ENCODE data around the gene BRSK1.
A peak's percentile ranks its signal among the peaks of the same experiment; 100 is the strongest.

Gene BRSK1

DNA sequence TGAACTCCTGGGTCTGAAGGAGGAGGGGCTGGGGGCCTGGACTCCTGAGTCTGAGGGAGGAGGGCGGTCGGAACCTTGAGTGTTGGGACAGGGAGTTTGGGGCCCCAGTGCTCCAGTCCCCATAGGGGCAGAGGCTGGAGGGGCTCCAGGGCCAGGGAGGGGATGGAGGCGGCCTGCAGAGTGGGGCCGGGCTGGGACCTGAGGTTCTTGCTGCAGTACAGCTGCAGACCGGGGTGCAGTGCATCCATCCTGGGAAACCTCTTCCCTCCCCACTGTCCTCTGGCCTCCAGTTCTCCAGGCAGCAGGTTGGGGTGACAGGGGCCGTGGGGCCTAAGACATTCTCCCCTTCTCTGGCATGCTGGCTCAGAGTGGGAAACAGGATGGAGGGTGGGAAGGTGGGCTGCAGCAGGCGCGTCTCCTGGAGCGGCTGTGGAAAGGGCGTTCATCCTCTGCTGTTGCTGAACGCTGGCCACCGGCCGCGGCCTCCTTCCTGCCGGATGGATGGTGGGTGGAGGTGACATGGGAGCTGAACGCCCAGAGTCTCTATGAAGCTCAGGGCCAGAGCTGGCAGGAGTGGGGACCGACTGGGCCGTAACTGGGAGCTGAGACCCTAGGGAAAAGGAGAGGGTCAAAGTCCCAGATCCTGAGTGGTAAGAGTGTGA is 1.6 kb downstream of the BRSK1 start:
- TF ChIP-seq, protein P1, sequence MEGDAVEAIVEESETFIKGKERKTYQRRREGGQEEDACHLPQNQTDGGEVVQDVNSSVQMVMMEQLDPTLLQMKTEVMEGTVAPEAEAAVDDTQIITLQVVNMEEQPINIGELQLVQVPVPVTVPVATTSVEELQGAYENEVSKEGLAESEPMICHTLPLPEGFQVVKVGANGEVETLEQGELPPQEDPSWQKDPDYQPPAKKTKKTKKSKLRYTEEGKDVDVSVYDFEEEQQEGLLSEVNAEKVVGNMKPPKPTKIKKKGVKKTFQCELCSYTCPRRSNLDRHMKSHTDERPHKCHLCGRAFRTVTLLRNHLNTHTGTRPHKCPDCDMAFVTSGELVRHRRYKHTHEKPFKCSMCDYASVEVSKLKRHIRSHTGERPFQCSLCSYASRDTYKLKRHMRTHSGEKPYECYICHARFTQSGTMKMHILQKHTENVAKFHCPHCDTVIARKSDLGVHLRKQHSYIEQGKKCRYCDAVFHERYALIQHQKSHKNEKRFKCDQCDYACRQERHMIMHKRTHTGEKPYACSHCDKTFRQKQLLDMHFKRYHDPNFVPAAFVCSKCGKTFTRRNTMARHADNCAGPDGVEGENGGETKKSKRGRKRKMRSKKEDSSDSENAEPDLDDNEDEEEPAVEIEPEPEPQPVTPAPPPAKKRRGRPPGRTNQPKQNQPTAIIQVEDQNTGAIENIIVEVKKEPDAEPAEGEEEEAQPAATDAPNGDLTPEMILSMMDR (conservative IDR thresholded peaks at IDR 0.05; ENCODE audit: low read depth, low read length) = no peak
- H3K4me3 ChIP-seq (ENCODE audit: low read depth, low read length) = peak overlapping the region; percentile 22
- DNase-seq (ENCODE audit: low read depth) = no peak

GRCh38 chr19:55287361-55288079 is 3.7 kb downstream of the BRSK1 start:
- no peak for DNase-seq (ENCODE audit: low read depth)
- TF ChIP-seq, protein P1 (conservative IDR thresholded peaks at IDR 0.05; ENCODE audit: low read depth, low read length) = no peak

DNA sequence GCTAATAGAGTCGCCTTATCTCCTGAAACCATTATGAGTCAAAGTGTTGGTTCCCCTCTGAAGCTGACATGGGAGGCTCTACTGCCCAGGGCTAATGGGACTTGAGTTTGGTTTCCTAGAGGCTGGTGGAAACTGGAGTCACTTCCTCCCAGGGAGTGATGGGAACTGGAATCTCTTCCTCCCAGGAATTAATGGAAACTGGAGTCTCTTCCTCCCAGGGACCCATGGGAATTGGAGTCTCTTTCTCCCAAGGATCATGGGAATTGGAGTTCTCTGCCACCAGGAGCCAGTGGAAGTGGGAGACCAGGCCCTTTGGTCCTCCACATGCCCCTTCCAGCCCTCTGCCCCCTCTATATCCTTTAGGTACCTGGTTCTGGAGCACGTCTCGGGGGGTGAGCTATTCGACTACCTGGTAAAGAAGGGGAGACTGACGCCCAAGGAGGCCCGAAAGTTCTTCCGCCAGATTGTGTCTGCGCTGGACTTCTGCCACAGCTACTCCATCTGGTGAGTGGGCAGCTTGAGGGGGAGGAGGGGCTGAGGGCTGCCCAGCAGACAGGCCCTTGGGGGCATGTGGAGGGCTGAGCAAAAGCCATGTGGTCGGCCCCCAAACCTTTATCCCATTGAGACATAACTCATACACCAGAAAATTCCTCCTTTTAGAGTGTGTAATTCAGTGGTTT is 5.5 kb downstream of the BRSK1 start:
- no peak overlapping the region for H3K4me3 ChIP-seq (ENCODE audit: low read depth, low read length)
- TF ChIP-seq, protein P1 (conservative IDR thresholded peaks at IDR 0.05; ENCODE audit: low read depth, low read length) = no peak
- no peak for DNase-seq (ENCODE audit: low read depth)

More at GRCh38 chr19:55287361-55288079, 3.7 kb downstream of the BRSK1 start:
- no peak overlapping the region for H3K4me3 ChIP-seq (ENCODE audit: low read depth, low read length)

DNA sequence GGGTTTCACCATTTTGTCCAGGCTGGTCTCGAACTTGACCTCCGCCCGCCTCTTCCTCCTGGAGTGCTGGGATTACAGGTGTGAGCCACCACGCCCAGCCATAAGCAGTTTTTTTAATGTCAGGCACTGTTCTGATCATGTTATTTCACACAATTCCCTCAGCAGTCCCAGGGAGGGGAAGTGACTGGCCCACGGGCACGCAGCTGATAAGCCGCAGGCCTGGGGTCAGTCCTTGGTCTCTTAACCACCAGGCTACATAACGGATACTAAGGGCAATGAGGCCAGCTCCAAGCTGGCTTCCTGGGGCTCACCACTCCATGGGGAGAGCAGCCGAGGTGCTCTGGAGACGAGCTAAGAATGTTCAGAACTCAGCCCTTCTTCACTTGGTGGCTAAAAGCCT is 13.5 kb downstream of the BRSK1 start:
- TF ChIP-seq, protein P1 (conservative IDR thresholded peaks at IDR 0.05; ENCODE audit: low read depth, low read length) = no peak
- no peak overlapping the region for H3K4me3 ChIP-seq (ENCODE audit: low read depth, low read length)
- no peak for DNase-seq (ENCODE audit: low read depth)

GRCh38 chr19:55299991-55300390 is 16.2 kb downstream of the BRSK1 start:
- TF ChIP-seq, protein P1 (conservative IDR thresholded peaks at IDR 0.05; ENCODE audit: low read depth, low read length) = no peak
- DNase-seq (ENCODE audit: low read depth) = no peak
- H3K4me3 ChIP-seq (ENCODE audit: low read depth, low read length) = no peak overlapping the region

DNA sequence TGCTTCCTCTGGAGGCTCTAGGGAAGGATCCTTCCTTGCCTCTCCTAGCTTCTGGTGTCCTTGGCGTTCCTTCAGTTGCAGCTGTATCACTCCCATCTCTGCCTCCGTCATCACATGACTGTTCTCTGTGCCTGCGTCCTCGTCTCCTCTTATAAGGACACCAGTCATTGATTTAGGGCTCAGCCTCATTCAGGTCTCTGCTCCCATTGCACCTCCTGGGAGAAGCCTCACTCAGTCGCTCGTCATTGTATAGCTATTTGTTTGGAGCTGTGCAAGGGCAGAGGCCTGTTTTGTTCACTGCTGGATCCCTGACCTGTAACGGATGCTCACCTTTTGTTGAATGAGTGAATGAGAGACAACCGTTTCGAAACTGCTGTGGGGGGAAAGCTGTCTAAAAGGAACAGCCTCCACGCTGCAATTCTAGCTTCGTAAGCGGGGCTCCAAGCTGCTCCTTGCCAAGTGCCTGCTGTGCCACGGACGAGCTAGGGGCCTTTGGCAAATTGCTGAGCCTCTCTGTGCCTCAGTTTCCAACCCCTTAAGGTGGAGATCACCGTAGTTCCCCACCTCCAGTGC is 17.2 kb downstream of the BRSK1 start:
- TF ChIP-seq, protein P1 (conservative IDR thresholded peaks at IDR 0.05; ENCODE audit: low read depth, low read length) = no peak

More for the DNA sequence above, 17.2 kb downstream of the BRSK1 start:
- H3K4me3 ChIP-seq (ENCODE audit: low read depth, low read length) = no peak overlapping the region
- DNase-seq (ENCODE audit: low read depth) = no peak

All from choroid plexus epithelial cell (primary cell).